DMS 273 treated with DMSO at 0.1 percent for 48 hours (cell line): Measurements from ENCODE around the gene EDEM2.
"Not testable (repeated sequence)": the region's sequence is repeated elsewhere in the genome, so short reads cannot be mapped to it uniquely, and the experiment has no call there.

Experiments used
- DNase-seq: peaks from one replicate; lab custom pipeline; 2025; lab: John Stamatoyannopoulos, UW

Gene EDEM2

GRCh38 chr20:35146920-35147574, at the start of gene EDEM2:
Gene EDEM2 (minus strand): TSS chr20:35147336. CDS start chr20:35147258, 78 bp downstream.
- DNase-seq = peak; percentile 80

- DNase-seq = no peak
Observed at GRCh38 chr20:35196313-35196712, 49.2 kb upstream of the EDEM2 start.

- DNase-seq = not testable (repeated sequence)
Observed at GRCh38 chr20:35193031-35193791, 46.1 kb upstream of the EDEM2 start.

GRCh38 chr20:35192118-35192872, 45.2 kb upstream of the EDEM2 start:
- DNase-seq = peak; percentile 35

GRCh38 chr20:35191419-35192117, 44.4 kb upstream of the EDEM2 start:
- DNase-seq = no peak

GRCh38 chr20:35190556-35190955, 43.4 kb upstream of the EDEM2 start:
- no peak for DNase-seq

- DNase-seq = not testable (repeated sequence)
Observed at GRCh38 chr20:35189223-35189622, 42.1 kb upstream of the EDEM2 start.

GRCh38 chr20:35187584-35188190, 40.6 kb upstream of the EDEM2 start:
- DNase-seq = no peak

GRCh38 chr20:35186691-35187289, 39.7 kb upstream of the EDEM2 start:
- not testable (repeated sequence) for DNase-seq

GRCh38 chr20:35181731-35182130, 34.6 kb upstream of the EDEM2 start:
- DNase-seq = no peak

GRCh38 chr20:35180266-35180665, 33.1 kb upstream of the EDEM2 start:
- no peak for DNase-seq

- DNase-seq = no peak
Observed at GRCh38 chr20:35179292-35180212, 32.4 kb upstream of the EDEM2 start.

GRCh38 chr20:35176132-35176531, 29.0 kb upstream of the EDEM2 start:
- DNase-seq = no peak

- DNase-seq = no peak
Observed at GRCh38 chr20:35174458-35175216, 27.5 kb upstream of the EDEM2 start.

- no peak for DNase-seq
Observed at GRCh38 chr20:35173576-35174192, 26.5 kb upstream of the EDEM2 start.

- DNase-seq = no peak
Observed at GRCh38 chr20:35172434-35172806, 25.3 kb upstream of the EDEM2 start.

- peak; percentile 93 for DNase-seq
Observed at GRCh38 chr20:35171753-35172433, 24.8 kb upstream of the EDEM2 start, which contains the start of gene PROCR. Gene PROCR (plus strand): TSS chr20:35172072. CDS start chr20:35172155, 83 bp downstream.

GRCh38 chr20:35171438-35171752, 24.3 kb upstream of the EDEM2 start:
- no peak for DNase-seq
